ENCODE measurements around the gene TRAFD1. TPM values are rescaled to one million over a fixed set of nuclear protein-coding genes. Genes with fewer than 3 reads are reported as not detected.
A peak's percentile ranks its signal among the peaks of the same experiment; 100 is the strongest.

TRAFD1 gene
- total RNA-seq, 1 donor from 2014 or later, result 38.8 TPM

- Mint-ChIP-seq H3K4me1 (ENCODE audit: unreplicated experiment) (peaks cover 9% of the 10 kb centered on the region), H3K27ac (ENCODE audit: unreplicated experiment) (no peak overlapping the region), H3K36me3 (ENCODE audit: low read depth, unreplicated experiment) (peaks cover 3% of the 10 kb centered on the region), H3K4me3 (ENCODE audit: unreplicated experiment) (peak overlapping the region; percentile 74), H3K9me3 (ENCODE audit: unreplicated experiment) (no peaks in the 10 kb centered on the region), H3K27me3 (ENCODE audit: unreplicated experiment) (no peaks in the 10 kb centered on the region)
- no peak for DNase-seq (ENCODE audit: low spot score)
- TF ChIP-seq, protein P1, sequence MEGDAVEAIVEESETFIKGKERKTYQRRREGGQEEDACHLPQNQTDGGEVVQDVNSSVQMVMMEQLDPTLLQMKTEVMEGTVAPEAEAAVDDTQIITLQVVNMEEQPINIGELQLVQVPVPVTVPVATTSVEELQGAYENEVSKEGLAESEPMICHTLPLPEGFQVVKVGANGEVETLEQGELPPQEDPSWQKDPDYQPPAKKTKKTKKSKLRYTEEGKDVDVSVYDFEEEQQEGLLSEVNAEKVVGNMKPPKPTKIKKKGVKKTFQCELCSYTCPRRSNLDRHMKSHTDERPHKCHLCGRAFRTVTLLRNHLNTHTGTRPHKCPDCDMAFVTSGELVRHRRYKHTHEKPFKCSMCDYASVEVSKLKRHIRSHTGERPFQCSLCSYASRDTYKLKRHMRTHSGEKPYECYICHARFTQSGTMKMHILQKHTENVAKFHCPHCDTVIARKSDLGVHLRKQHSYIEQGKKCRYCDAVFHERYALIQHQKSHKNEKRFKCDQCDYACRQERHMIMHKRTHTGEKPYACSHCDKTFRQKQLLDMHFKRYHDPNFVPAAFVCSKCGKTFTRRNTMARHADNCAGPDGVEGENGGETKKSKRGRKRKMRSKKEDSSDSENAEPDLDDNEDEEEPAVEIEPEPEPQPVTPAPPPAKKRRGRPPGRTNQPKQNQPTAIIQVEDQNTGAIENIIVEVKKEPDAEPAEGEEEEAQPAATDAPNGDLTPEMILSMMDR (IDR thresholded peaks at IDR 0.05; ENCODE audit: unreplicated experiment), result no peak
Observed at GRCh38 chr12:112126911-112127310, 1.6 kb downstream of the TRAFD1 start.

DNA sequence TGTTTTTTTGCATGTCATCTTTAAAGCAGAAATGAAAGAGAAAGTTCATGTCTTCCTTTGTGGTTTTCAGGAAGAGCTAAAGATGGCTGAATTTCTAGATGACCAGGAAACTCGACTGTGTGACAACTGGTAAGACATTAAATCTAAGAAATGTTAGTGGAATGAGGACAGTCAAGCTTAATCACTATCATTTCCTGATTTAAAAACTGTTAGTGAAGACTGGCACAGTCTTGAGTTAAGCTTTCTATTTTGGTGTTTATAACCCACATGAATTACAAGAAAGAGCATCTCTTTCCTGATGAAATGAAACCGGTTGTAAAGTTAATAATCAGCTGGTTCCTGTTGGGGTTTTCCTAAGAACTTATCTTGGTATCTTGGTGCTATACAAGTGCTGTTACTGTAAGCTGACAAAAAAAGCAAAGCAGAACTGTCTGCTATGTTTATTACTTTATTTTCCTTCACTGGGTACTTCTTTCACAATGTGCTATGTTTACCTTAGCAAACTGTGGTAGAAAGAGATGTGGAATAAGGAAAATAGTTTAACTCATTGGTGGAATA lies 5.2 kb downstream of the TRAFD1 start:
- Mint-ChIP-seq H3K27me3 (ENCODE audit: unreplicated experiment) (no peaks in the 10 kb centered on the region), H3K27ac (ENCODE audit: unreplicated experiment) (no peak overlapping the region), H3K36me3 (ENCODE audit: low read depth, unreplicated experiment) (peaks cover 3% of the 10 kb centered on the region), H3K4me3 (ENCODE audit: unreplicated experiment) (no peak overlapping the region), H3K9me3 (ENCODE audit: unreplicated experiment) (no peaks in the 10 kb centered on the region), H3K4me1 (ENCODE audit: unreplicated experiment) (peaks cover 12% of the 10 kb centered on the region)
- TF ChIP-seq, protein P1 (IDR thresholded peaks at IDR 0.05; ENCODE audit: unreplicated experiment), result no peak
- DNase-seq (ENCODE audit: low spot score), result no peak

DNA sequence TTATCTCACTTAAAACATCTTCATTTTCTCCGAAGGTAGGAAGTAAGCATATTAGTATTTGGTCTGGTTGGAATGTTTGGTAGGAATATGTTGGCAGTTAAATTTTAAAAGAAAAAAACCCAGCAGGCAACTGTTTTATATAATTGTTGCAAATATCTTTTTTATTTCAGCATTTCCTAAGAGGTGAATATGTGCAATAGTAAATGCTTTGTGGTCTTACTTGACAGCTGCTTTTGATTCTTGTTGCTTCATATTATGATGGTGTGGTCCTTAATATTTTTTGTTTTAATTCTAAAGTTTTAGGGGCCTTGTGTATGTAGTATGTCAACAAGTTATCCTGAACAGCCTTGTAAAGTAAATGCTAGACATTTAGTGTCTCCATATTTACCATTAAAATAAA lies 6.3 kb downstream of the TRAFD1 start:
- H3K27ac Mint-ChIP-seq (ENCODE audit: unreplicated experiment), result no peak overlapping the region
- TF ChIP-seq, protein P1 (IDR thresholded peaks at IDR 0.05; ENCODE audit: unreplicated experiment), result no peak
- no peaks in the 10 kb centered on the region for H3K27me3 Mint-ChIP-seq (ENCODE audit: unreplicated experiment)
- peaks cover 7% of the 10 kb centered on the region for H3K4me1 Mint-ChIP-seq (ENCODE audit: unreplicated experiment)
- no peak overlapping the region for H3K4me3 Mint-ChIP-seq (ENCODE audit: unreplicated experiment)
- DNase-seq (ENCODE audit: low spot score), result no peak
- no peaks in the 10 kb centered on the region for H3K9me3 Mint-ChIP-seq (ENCODE audit: unreplicated experiment)
- H3K36me3 Mint-ChIP-seq (ENCODE audit: low read depth, unreplicated experiment), result peaks cover 3% of the 10 kb centered on the region

- H3K4me1 Mint-ChIP-seq (ENCODE audit: unreplicated experiment), result peaks cover 3% of the 10 kb centered on the region
- H3K27ac Mint-ChIP-seq (ENCODE audit: unreplicated experiment), result no peak overlapping the region
- no peak overlapping the region for H3K4me3 Mint-ChIP-seq (ENCODE audit: unreplicated experiment)
- H3K36me3 Mint-ChIP-seq (ENCODE audit: low read depth, unreplicated experiment), result no peaks in the 10 kb centered on the region
- TF ChIP-seq, protein P1 (IDR thresholded peaks at IDR 0.05; ENCODE audit: unreplicated experiment), result no peak
- no peak for DNase-seq (ENCODE audit: low spot score)
- H3K9me3 Mint-ChIP-seq (ENCODE audit: unreplicated experiment), result no peaks in the 10 kb centered on the region
- no peaks in the 10 kb centered on the region for H3K27me3 Mint-ChIP-seq (ENCODE audit: unreplicated experiment)
Observed at GRCh38 chr12:112133418-112133817, 8.1 kb downstream of the TRAFD1 start.

DNA sequence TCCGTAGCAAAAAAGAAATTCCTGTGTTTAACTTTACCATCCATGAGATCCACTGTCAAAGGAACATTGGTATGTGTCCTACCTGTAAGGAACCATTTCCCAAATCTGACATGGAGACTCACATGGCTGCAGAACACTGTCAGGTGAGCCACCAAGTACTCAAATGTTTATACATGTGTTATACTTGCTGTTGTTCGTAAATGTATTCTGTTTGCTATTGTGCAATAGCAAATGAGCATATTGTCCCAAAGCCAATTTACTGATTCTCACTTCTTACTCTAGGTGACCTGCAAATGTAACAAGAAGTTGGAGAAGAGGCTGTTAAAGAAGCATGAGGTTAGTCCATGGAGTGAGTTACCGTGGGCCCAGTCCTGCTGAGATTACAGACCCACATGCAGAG lies 9.4 kb downstream of the TRAFD1 start:
- Mint-ChIP-seq H3K9me3 (ENCODE audit: unreplicated experiment) (no peaks in the 10 kb centered on the region), H3K27ac (ENCODE audit: unreplicated experiment) (no peak overlapping the region), H3K4me1 (ENCODE audit: unreplicated experiment) (peaks cover 3% of the 10 kb centered on the region), H3K36me3 (ENCODE audit: low read depth, unreplicated experiment) (no peaks in the 10 kb centered on the region), H3K27me3 (ENCODE audit: unreplicated experiment) (no peaks in the 10 kb centered on the region), H3K4me3 (ENCODE audit: unreplicated experiment) (no peak overlapping the region)
- no peak for DNase-seq (ENCODE audit: low spot score)
- TF ChIP-seq, protein P1 (IDR thresholded peaks at IDR 0.05; ENCODE audit: unreplicated experiment), result no peak
